ENCODE data around the gene TCF12. TPM values are rescaled to one million over a fixed set of nuclear protein-coding genes. Genes with fewer than 3 reads are reported as not detected.
"Not testable (repeated sequence)": the region's sequence is repeated elsewhere in the genome, so short reads cannot be mapped to it uniquely, and the experiment has no call there.

Gene TCF12
- polyA plus RNA-seq, 1 experiment = 447 TPM

- CTCF ChIA-PET = interaction anchor here (0.7 to 2.2 kb wide), 2 partner anchors 136 to 514 kb away, joined by 3 to 9 read pairs; no protein-coding TSS in a partner anchor
- Histone ChIP-seq H3K27ac (ENCODE audit: low read depth, low read length) (no peak overlapping the region), H3K9me3 (ENCODE audit: control insufficient read depth, insufficient read depth, low read length) (no peaks in the 10 kb centered on the region), H3K4me3 (ENCODE audit: low read depth, low read length) (no peak overlapping the region), H3K27me3 (ENCODE audit: control insufficient read depth, insufficient read depth, low read length) (no peaks in the 10 kb centered on the region)
- POLR2A ChIA-PET = interaction anchor here (1.1 kb wide), 1 partner anchor 131 kb away, joined by 7 read pairs; no protein-coding TSS in a partner anchor
- TF ChIP-seq, protein P1, sequence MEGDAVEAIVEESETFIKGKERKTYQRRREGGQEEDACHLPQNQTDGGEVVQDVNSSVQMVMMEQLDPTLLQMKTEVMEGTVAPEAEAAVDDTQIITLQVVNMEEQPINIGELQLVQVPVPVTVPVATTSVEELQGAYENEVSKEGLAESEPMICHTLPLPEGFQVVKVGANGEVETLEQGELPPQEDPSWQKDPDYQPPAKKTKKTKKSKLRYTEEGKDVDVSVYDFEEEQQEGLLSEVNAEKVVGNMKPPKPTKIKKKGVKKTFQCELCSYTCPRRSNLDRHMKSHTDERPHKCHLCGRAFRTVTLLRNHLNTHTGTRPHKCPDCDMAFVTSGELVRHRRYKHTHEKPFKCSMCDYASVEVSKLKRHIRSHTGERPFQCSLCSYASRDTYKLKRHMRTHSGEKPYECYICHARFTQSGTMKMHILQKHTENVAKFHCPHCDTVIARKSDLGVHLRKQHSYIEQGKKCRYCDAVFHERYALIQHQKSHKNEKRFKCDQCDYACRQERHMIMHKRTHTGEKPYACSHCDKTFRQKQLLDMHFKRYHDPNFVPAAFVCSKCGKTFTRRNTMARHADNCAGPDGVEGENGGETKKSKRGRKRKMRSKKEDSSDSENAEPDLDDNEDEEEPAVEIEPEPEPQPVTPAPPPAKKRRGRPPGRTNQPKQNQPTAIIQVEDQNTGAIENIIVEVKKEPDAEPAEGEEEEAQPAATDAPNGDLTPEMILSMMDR (IDR thresholded peaks at IDR 0.05; ENCODE audit: low read depth, low read length) = no peak
- DNase-seq (ENCODE audit: low read depth, low spot score) = no peak
Measured at GRCh38 chr15:57005244-57005643, 86.8 kb downstream of the TCF12 start.

- H3K9me3 ChIP-seq (ENCODE audit: control insufficient read depth, insufficient read depth, low read length); H3K27ac ChIP-seq (ENCODE audit: low read depth, low read length); H3K4me3 ChIP-seq (ENCODE audit: low read depth, low read length); DNase-seq (ENCODE audit: low read depth, low spot score); H3K27me3 ChIP-seq (ENCODE audit: control insufficient read depth, insufficient read depth, low read length); POLR2A ChIA-PET: not testable (repeated sequence)
- CTCF ChIA-PET = interaction anchor here (0.8 kb wide), 1 partner anchor 23 kb away, joined by 3 read pairs; no protein-coding TSS in a partner anchor
Measured at GRCh38 chr15:57007797-57008196, 89.4 kb downstream of the TCF12 start.

DNA sequence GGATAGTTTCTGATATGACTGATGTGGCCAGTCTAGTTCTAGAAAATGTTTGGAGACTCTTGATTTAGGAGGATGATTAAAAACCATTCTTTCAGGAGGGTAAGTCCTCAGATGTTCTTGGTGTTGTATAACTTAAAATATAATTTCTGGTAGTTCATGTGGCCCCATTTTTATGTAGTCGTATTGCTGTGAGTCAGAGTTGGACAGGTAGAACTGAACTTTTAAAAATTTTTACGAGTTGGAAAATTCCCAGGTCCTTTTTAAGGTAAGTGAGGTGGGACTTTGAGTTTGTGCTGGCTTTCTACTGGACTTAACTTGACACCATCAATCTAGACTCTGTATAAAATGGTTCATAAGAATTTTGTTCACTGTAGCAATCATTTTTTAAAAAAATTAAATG lies 92.3 kb downstream of the TCF12 start:
- TF ChIP-seq, protein P1 (IDR thresholded peaks at IDR 0.05; ENCODE audit: low read depth, low read length) = no peak
- ChIA-PET POLR2A (interaction anchor here (0.6 kb wide), 1 partner anchor 80 kb away, joined by 3 read pairs; no protein-coding TSS in a partner anchor), CTCF (no interaction called here)
- Histone ChIP-seq H3K9me3 (ENCODE audit: control insufficient read depth, insufficient read depth, low read length) (no peaks in the 10 kb centered on the region), H3K4me3 (ENCODE audit: low read depth, low read length) (no peak overlapping the region), H3K27ac (ENCODE audit: low read depth, low read length) (no peak overlapping the region), H3K27me3 (ENCODE audit: control insufficient read depth, insufficient read depth, low read length) (no peaks in the 10 kb centered on the region)
- no peak for DNase-seq (ENCODE audit: low read depth, low spot score)

- H3K9me3 ChIP-seq (ENCODE audit: control insufficient read depth, insufficient read depth, low read length) = no peaks in the 10 kb centered on the region
- POLR2A ChIA-PET = no interaction called here
- H3K27ac ChIP-seq (ENCODE audit: low read depth, low read length) = no peak overlapping the region
- CTCF ChIA-PET = no interaction called here
- H3K27me3 ChIP-seq (ENCODE audit: control insufficient read depth, insufficient read depth, low read length) = no peaks in the 10 kb centered on the region
- no peak for DNase-seq (ENCODE audit: low read depth, low spot score)
- no peak overlapping the region for H3K4me3 ChIP-seq (ENCODE audit: low read depth, low read length)
- TF ChIP-seq, protein P1 (IDR thresholded peaks at IDR 0.05; ENCODE audit: low read depth, low read length) = no peak
Measured at GRCh38 chr15:57012556-57012955, 94.1 kb downstream of the TCF12 start.

DNA sequence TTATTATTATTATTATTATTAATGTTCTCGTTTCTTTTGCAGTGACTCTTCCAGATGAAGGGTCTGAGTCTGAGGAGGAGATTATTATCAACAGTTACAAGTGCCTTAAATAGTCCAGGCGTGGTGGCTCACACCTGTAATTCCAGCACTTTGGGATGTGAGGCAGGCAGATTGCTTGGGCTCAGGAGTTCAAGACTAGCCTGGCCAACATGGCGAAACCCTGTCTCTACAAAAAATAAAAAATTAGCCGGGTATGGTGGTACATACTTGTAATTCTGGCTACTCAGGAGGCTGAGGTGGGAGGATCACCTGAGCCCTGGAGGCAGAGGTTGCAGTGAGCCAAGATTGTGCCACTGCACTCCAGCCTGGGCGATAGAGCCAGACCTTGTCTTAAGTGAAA lies 96.5 kb downstream of the TCF12 start:
- CTCF ChIA-PET; POLR2A ChIA-PET; H3K4me3 ChIP-seq (ENCODE audit: low read depth, low read length): not testable (repeated sequence)

DNA sequence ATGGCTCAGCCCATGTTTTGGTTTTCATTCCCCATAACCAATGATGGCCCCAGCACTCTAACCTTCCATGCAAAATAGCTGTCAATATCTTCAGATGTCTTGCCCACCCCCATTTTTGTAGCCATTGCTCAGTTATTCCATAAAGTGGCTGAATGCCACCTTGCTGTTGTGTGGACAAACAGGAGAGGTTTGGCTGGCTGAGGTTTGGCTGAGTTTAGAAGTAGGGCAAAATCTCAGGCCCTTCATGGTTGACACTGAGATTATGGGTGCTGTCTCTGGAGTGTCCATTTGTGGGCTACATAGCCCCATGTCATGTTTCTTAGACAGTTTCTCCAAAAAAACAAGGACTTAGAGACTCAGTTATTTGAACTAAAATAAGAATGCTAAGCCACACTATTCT lies 96.9 kb downstream of the TCF12 start:
- ChIA-PET POLR2A (no interaction called here), CTCF (no interaction called here)
- DNase-seq (ENCODE audit: low read depth, low spot score) = no peak
- Histone ChIP-seq H3K4me3 (ENCODE audit: low read depth, low read length) (no peak overlapping the region), H3K27me3 (ENCODE audit: control insufficient read depth, insufficient read depth, low read length) (no peaks in the 10 kb centered on the region), H3K27ac (ENCODE audit: low read depth, low read length) (no peak overlapping the region), H3K9me3 (ENCODE audit: control insufficient read depth, insufficient read depth, low read length) (no peaks in the 10 kb centered on the region)
- TF ChIP-seq, protein P1 (IDR thresholded peaks at IDR 0.05; ENCODE audit: low read depth, low read length) = no peak

More for the DNA sequence above, 96.5 kb downstream of the TCF12 start:
- not testable (repeated sequence) for H3K9me3 ChIP-seq (ENCODE audit: control insufficient read depth, insufficient read depth, low read length); DNase-seq (ENCODE audit: low read depth, low spot score); H3K27ac ChIP-seq (ENCODE audit: low read depth, low read length); H3K27me3 ChIP-seq (ENCODE audit: control insufficient read depth, insufficient read depth, low read length)

All from AG04450 (cell line).